Stimulated activated effector memory CD8-positive, alpha-beta T cell treated with anti-CD3 and anti-CD28 coated beads, Interleukin-12 subunit alpha, Interleukin-12 subunit beta, amount 100 ng/mL, for 72 hours (primary cell): Measurements from ENCODE around the gene PLD4.

Experiments used
- ATAC-seq: fragments of 150-1000 bp; cut with Tn5 transposase; 2 replicates; pipeline ENCODE4 v1.10.0; 2021
- DNase-seq, 2 donors: peaks; one replicate each; pipeline ENCODE4 v3.0.0; 2021 to 2022; ENCODE audit warnings: low spot score in 2 of 2
- H3K27ac Mint-ChIP-seq: one replicate; pipeline ENCODE4 v1.8.0; 2022; ENCODE audit warnings: mild to moderate bottlenecking, mixed read lengths
- H3K36me3 Mint-ChIP-seq: one replicate; pipeline ENCODE4 v1.8.0; 2022; ENCODE audit warnings: mild to moderate bottlenecking, mixed read lengths
- H3K4me1 Mint-ChIP-seq: one replicate; pipeline ENCODE4 v1.8.0; 2022; ENCODE audit warnings: mixed read lengths
- H3K4me3 Mint-ChIP-seq: one replicate; pipeline ENCODE4 v1.8.0; 2022; ENCODE audit warnings: mild to moderate bottlenecking, mixed read lengths
- H3K9me3 Mint-ChIP-seq: one replicate; pipeline ENCODE4 v1.8.0; 2022; ENCODE audit warnings: mixed read lengths

Gene PLD4

DNA sequence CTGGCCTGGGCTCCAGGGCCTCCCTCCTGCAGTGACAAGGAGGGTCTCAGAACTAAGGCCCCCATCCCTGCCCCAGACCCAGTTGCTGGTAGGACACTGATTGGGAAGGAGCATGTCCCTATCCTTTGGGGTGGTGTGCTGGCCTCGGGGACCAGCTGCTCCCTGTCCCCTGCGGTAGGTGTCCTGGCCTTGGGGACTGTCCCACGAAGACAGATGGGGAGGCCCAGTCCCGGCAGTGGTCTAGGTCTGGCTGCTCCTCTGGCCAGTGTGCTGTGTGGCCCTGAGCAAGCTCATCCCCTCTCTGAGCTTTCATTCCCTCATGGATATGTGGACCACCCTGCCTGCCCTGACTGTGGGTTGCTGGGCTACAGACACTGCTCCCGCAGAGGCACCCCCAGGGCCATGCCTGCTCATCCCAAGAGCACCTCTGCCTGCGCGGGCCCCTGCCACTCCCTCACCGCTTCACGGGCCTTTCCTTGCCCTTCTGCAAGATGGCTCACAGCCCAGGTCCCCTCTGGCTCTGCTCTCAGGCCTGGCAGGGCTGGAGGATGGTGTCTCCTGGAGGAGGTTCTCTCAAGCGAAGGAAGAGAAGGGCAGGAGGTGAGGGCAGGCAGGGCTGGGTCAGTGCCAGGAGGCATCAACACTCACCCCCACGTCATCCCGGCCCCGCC is 41.0 kb downstream of the PLD4 start:
- no peaks in the 10 kb centered on the region for H3K36me3 Mint-ChIP-seq
- ATAC-seq (peak; percentile 16), DNase-seq (no peak)
- H3K4me3 Mint-ChIP-seq, result no peak overlapping the region
- no peaks in the 10 kb centered on the region for H3K4me1 Mint-ChIP-seq
- H3K9me3 Mint-ChIP-seq, result no peaks in the 10 kb centered on the region
- H3K27ac Mint-ChIP-seq, result no peak overlapping the region

DNA sequence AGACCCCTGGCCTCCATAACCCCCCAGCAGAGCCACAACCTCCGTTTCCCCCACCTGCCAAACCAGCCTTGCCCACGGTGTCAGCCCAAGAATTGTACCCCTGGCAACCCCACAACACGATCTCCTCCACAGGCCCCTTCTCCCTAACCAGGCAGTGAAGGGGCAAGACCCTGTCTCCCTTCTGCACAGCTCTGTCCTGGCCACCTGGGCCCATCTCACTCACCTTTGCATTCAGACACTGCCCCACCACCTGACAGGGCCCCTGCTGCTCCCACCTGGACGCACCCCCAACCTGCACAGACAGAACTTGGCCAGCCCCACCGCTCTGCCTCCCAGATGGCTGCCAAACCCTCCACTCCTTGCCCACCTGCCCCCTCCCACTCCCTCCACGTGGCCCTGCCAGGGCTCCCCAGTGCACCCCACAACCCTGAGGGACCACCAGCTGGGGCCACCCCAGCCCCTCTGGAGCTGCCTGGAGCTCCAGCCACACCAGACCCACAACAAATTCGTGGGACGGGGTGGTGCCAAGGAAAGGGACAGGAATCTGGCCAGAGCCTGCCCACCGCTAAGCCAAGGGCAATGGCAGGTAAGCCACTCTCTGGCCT is 41.7 kb downstream of the PLD4 start:
- H3K4me3 Mint-ChIP-seq, result no peak overlapping the region
- H3K36me3 Mint-ChIP-seq, result no peaks in the 10 kb centered on the region
- no peaks in the 10 kb centered on the region for H3K9me3 Mint-ChIP-seq
- H3K27ac Mint-ChIP-seq, result no peak overlapping the region
- H3K4me1 Mint-ChIP-seq, result no peaks in the 10 kb centered on the region
- DNase-seq, result no peak
- ATAC-seq, result no peak

DNA sequence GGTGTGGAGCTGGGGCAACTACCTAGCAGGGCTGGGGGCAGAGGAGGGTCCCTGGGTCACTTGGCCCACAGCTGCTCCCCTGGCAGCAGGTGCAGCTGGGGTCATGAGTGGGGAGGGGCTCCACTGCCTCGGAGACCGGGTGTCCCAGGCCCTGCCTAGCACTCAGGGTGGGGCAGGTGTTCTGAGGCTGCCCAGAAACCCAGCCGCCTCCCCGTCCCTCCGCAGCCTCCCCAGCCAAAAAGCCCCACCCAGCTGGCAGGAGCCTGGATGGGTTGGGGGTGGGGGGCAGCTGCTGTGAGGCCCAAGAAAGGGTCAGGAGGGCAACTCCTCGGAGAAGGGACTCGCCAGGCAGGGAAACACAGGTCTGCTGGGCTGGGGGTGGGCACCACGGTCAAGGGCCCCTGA is 42.3 kb downstream of the PLD4 start:
- DNase-seq, result no peak
- no peak for ATAC-seq
- H3K4me1 Mint-ChIP-seq, result no peaks in the 10 kb centered on the region
- H3K27ac Mint-ChIP-seq, result no peak overlapping the region
- no peaks in the 10 kb centered on the region for H3K9me3 Mint-ChIP-seq
- H3K4me3 Mint-ChIP-seq, result no peak overlapping the region
- H3K36me3 Mint-ChIP-seq, result no peaks in the 10 kb centered on the region

DNA sequence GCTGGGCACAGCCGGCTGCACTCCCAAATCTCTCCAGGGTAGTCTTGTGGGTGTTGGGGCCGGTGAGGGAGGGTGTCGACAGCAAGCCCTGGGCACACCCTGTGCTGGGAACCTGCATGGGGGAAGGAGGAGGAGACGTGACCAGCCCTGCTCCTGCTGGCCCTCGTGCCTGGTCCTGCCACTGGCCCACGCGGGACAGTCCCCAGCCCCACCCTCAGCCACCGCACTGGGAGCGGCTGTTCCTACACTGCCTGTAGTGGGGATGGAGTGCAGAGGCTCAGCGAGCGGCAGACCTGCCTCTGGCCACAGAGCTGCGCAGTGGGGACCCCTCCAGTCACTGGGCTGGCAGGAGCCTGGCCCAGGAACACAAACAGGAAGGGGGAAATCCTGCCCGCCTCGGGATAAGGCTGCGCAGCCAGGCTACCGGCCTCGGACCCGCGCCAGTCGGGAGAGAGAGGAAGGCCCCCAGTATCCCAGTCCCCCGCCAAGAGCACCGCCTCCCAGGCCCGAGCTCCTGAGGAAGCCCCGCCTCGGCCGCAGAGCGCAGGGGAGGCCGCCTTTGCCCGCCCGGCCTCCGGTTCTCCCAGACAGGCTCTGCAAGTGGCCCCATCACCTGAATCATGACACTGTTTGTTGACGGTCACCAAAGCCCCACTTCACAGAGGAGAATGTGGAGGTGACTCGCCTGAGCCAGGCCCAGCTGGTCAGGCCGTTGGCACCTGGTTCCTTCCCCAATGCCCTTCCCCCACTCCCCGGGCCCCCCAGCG is 42.9 kb downstream of the PLD4 start:
- no peak for DNase-seq
- no peak overlapping the region for H3K4me3 Mint-ChIP-seq
- H3K9me3 Mint-ChIP-seq, result no peaks in the 10 kb centered on the region
- no peak for ATAC-seq
- no peaks in the 10 kb centered on the region for H3K4me1 Mint-ChIP-seq
- no peak overlapping the region for H3K27ac Mint-ChIP-seq
- H3K36me3 Mint-ChIP-seq, result no peaks in the 10 kb centered on the region

DNA sequence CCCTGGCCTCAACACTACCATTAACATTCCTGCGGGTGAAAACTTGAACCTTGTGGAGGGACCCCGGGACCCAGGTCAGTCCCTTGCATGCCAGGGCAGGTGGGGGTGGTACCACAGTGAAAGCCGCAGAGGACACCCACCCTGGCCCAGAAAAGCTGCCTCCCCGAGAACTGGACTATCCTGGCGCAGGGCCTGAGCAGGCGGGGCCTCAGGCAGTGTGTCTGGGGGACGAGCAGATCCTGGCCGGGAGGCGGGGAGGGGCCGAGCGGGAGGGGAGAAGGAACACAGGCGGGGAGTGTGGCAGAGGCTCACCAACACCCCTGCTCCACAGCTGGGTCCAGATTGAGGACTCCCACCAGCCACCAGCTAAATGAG is 43.5 kb downstream of the PLD4 start:
- DNase-seq (no peak), ATAC-seq (no peak)
- H3K4me3 Mint-ChIP-seq, result no peak overlapping the region
- no peaks in the 10 kb centered on the region for H3K36me3 Mint-ChIP-seq
- H3K9me3 Mint-ChIP-seq, result no peaks in the 10 kb centered on the region
- H3K27ac Mint-ChIP-seq, result no peak overlapping the region
- no peaks in the 10 kb centered on the region for H3K4me1 Mint-ChIP-seq

DNA sequence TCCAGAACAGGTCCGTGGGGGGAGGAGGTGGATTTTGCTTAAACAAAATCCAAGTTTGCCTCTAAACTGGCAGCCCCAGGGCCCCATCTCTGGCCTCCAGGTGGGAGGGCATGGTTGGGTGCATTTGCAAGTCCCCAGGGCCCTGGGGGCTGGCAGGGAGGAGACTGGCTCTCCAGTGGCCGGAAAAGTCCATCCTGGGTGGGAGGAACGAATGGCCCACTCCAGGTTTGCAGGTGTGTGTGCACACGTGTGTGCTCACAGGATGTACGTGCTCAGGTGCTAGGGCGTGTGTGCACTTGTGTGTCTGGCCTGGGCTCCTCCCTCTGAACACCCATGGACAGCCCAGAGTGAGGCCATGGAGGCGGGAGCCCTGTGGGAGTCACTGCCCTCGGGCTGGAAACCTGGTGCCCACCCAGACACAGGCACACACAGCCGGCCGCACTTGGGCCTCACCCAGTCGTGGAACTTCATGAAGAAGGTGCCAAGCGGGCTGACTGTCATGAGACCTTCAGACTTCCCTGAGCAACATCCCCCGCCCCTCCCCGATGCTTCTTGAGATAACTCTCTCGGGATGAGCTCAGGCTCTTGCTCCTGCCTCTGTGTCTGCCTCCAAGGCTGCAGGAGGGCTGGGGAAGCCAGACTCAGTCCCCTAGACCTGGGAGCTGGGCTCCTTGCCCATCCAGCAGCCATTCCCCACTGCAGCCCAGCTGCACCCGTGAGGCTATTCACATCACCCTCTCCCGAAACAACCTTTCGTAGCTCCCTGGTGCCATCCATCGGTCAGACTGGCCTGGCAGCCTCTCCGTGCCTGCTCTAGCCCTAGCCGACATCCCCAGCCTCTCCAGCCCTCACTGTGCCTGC is 44.1 kb downstream of the PLD4 start:
- Mint-ChIP-seq H3K36me3 (no peaks in the 10 kb centered on the region), H3K27ac (no peak overlapping the region), H3K9me3 (no peaks in the 10 kb centered on the region), H3K4me3 (no peak overlapping the region), H3K4me1 (no peaks in the 10 kb centered on the region)
- ATAC-seq, result no peak
- no peak for DNase-seq

DNA sequence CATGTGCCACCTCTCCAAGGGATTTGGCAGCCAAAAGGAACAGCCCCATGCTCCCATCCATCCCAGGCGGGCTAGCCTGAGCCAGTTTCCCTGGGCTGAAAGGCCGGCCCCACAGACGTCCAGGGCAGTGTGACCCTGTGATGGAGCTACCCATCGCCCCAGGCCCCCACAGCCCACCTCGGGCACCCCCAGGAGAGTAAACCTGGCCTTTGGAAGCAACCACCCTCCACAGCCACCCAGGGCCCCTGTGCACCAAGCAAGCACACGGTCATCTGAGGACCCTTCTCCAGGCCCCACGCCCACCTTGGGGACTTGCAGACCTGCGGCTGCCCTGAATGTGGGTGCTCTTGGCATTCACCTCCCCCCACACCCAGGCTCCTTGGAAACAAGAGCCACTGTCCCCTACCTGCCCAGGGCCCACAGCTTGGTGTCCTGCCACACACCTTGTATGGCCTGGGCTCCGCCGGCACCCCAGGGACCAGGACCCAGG is 45.1 kb downstream of the PLD4 start:
- DNase-seq (no peak), ATAC-seq (no peak)
- H3K4me3 Mint-ChIP-seq, result no peak overlapping the region
- H3K4me1 Mint-ChIP-seq, result no peaks in the 10 kb centered on the region
- no peaks in the 10 kb centered on the region for H3K9me3 Mint-ChIP-seq
- no peaks in the 10 kb centered on the region for H3K36me3 Mint-ChIP-seq
- H3K27ac Mint-ChIP-seq, result no peak overlapping the region

DNA sequence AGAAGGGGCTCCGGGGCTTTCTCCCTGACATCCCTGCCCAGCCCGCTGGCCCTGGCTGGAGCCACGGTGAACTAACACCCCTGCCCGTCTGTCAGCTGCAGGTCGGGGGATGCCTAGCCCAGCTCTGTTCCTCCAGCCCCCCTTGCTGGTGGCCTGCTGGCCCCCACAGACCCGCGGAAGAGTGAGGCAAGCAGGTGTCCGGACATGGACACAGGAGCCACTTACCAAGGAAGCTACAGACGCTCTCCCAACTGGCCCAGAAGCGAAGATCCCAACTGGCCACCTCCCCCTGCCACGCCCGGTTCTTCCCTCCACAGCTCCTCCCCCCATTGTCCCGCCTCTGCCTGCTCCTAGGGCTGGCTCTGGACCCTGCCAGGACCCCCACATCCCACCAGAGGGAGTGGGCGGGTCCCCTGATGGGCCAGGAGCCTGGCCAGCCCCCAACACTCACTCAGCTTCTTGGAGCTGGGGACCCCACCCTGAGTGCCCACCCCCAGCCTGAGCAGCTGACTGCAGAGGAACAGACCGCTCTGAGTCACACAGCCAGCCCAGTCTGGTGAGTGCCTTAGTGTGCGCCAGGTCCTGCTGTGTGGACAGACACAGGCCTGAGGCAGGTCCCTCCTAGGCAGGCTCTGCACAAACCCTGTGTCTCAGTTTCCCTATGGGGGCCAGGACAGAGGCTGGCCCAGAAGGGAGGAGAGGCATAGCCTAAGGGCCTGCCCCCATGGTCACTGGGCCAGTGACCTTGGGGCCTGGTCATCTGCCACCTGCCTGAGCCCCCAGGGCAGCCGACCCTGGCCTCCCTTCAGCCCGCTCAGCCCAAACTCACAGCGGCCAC is 45.8 kb downstream of the PLD4 start:
- H3K9me3 Mint-ChIP-seq, result no peaks in the 10 kb centered on the region
- H3K4me3 Mint-ChIP-seq, result no peak overlapping the region
- peaks cover under 1% of the 10 kb centered on the region for H3K4me1 Mint-ChIP-seq
- no peaks in the 10 kb centered on the region for H3K36me3 Mint-ChIP-seq
- DNase-seq, result no peak
- no peak overlapping the region for H3K27ac Mint-ChIP-seq
- ATAC-seq, result no peak

DNA sequence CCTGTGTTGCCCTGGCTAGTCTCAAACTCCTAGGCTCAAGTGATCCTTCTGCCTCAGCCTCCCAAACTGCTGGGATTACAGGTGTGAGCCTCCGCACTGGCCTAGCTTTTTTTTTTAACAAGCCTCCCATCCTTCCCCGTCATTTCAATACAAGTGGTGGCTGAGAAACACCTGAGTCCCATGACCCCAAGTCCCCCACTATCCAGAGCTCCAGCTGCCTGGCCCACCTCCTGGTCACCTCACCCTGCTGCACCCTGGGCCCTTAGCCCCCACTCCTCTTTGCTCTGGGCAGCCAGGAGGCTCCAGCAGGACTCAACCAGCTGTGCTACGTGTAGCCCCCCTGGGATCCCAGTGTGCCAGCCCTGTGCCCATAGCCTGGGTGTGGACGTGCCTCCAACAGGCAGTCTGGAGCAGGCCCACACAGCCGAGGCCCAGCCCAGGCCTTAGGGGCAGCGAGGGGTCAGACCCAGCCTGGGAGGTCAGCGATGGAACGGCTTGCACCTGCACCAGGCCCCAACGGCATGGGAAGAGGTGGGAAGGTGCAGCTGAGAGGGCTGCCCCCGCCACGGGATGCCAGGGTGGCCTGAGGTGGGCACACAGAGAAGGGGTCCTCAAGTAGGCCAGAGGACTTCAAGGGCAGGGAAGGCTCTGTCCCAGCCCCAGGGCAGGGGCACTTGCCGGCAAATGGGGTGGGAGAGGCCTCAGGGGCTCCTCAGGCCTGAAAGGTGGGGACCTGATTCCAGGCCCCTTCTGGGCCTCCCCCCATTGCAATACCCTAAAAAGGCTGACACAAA is 47.0 kb downstream of the PLD4 start:
- DNase-seq, result no peak
- Mint-ChIP-seq H3K9me3 (no peaks in the 10 kb centered on the region), H3K4me3 (no peak overlapping the region), H3K27ac (no peak overlapping the region), H3K4me1 (peaks cover 11% of the 10 kb centered on the region), H3K36me3 (no peaks in the 10 kb centered on the region)
- no peak for ATAC-seq

DNA sequence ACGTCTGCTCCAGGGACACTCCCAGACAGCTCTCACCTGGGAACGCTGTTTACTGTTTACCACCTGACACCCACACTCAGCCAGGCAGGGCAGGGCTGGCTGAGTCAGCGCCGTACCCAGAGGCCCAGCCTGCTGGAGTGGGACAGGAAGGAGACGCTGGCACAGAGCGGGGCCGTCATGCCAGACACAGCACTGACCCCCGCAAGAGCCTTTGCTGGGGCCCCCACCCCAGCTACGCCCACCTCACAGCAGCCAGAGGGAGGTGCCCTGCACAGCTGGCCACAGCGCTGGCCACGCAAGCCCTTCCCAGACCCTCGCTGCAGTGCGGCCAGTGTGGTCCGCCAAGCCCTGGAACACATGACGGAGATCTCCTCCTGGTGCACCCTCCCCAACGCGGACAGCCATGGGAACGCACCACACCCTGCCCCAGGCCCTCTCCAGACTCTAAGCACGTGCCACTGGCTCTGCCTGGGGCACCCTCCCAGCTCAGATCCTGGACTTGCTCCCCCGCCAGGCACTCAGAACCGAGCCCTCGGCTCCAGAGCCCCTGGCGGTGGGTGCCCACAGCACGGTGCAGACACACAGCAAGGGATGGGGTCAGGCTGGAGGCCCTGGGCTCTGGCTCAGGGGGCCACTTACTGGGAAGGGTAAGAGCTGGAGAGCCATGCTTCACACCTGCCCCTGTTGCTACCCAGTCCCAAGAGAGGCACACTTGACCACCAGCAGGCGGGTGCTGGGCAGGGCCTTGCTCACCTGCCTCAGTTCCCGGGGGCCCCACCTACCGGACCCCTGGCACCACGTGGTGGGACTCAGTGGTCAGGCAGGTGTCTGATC is 47.8 kb downstream of the PLD4 start:
- Mint-ChIP-seq H3K9me3 (no peaks in the 10 kb centered on the region), H3K4me3 (no peak overlapping the region), H3K36me3 (no peaks in the 10 kb centered on the region), H3K4me1 (peaks cover 13% of the 10 kb centered on the region), H3K27ac (no peak overlapping the region)
- DNase-seq (no peak), ATAC-seq (no peak)

DNA sequence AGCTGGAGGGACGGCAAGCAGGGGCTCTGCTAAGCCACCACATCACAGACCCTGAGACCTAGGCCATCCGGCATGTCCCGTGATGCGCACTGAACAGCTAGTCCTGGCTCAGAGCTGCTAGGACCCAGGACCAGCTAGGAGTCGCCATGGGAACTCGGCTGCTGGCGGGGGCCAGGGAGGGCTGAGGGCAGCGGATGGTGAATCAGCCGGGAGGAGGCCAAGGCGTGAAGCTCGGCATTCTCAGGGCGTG is 48.4 kb downstream of the PLD4 start:
- DNase-seq (no peak), ATAC-seq (no peak)
- Mint-ChIP-seq H3K4me1 (peaks cover 16% of the 10 kb centered on the region), H3K27ac (no peak overlapping the region), H3K36me3 (no peaks in the 10 kb centered on the region), H3K9me3 (no peaks in the 10 kb centered on the region), H3K4me3 (no peak overlapping the region)

DNA sequence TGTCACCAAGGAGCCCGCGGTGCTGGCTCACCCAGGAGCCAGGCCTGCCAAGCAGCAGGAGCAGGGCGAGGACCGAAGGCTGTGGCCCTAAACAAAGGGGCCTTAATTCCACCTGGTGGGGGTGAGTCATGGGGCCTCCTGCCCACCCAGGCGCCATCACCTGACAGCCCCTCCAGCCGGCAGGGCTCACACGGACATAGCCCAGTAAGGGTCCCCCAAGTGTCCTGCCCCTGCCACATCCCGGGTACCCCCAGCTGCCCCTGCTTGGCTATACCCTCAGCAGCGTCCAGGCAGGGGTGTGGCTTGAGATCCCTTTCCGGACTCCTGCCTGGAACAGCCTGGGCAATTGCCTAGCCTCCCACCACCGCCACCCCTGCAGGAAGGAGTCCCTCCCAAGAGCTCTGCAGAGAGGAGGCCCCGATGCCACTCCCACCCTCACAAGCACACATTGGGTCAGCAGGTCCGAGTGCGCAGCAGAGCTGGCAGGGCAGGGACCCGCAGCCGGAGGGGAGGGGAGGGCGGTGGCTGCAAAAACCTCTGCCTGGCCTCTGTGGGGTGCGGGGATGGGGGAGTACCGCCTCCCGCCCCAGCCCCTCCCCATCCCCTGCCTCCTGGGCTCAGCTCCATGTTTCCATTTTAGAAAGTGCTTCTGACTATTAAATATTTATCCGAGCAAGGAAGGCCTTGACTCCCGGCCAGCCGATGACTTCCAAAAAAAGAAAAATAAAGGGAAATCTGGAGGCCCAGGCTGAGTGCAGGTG is 48.9 kb downstream of the PLD4 start:
- Mint-ChIP-seq H3K4me3 (no peak overlapping the region), H3K27ac (no peak overlapping the region), H3K36me3 (no peaks in the 10 kb centered on the region), H3K9me3 (no peaks in the 10 kb centered on the region), H3K4me1 (peaks cover 17% of the 10 kb centered on the region)
- no peak for DNase-seq
- ATAC-seq, result no peak

DNA sequence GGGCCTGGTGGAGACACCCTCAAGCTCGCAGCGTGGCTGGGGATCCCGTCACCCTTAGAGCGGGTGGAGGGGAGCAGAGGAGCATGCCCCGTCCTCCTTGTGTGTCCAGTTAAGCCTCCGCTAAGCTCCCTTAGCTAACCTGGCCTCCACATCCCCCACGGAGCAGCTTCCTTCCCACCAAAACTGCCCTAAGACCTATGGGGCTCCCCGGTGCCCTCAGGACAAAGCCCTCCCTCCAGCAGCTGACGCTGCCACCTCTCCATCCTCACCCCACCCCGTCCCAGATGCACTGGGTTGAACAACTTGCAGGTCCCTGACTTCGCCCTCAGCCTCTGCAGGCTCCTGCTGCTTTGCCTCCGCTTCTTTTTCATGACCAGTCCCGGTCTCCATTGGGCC is 49.5 kb downstream of the PLD4 start:
- no peaks in the 10 kb centered on the region for H3K36me3 Mint-ChIP-seq
- H3K27ac Mint-ChIP-seq, result no peak overlapping the region
- H3K4me1 Mint-ChIP-seq, result peaks cover 23% of the 10 kb centered on the region
- ATAC-seq (no peak), DNase-seq (no peak)
- no peaks in the 10 kb centered on the region for H3K9me3 Mint-ChIP-seq
- no peak overlapping the region for H3K4me3 Mint-ChIP-seq
